HCT116 (cell line): Measurements from ENCODE around the gene CACNB3. TPM values are rescaled to one million over a fixed set of nuclear protein-coding genes. Genes with fewer than 3 reads are reported as not detected.

Source experiments
- ATAC-seq: fragments of 200-7000 bp; cut with Tn5 transposase; 2 replicates; pipeline ENCODE4 v1.9.1; 2020; ENCODE audit warnings: mild to moderate bottlenecking, moderate library complexity
- BruUV-seq: library from RNA; stranded (reverse); fragments of 400-500 nt; replicated peaks from 2 replicates; lab custom pipeline; 2021; lab: Mats Ljungman, UMichigan
- CTCF ChIA-PET: fragments of 300-600 bp; sonication (Branson Sonifier 250); formaldehyde crosslinking; loops from one replicate; lab custom pipeline; 2021; ENCODE audit warnings: antibody characterized with exemption; lab: Charles Lee
- POLR2A ChIA-PET: fragments of 300-600, 350-600 bp; sonication (Branson Sonifier 250); formaldehyde crosslinking; loops from one replicate; lab custom pipeline; 2021; ENCODE audit warnings: antibody characterized with exemption; lab: Charles Lee
- RAD21 ChIA-PET, 2 experiments: fragments of 300-600 bp; sonication (Branson Sonifier 250); formaldehyde crosslinking; loops; one replicate each; lab custom pipeline; 2023; ENCODE audit warnings: low total read pairs in 2 of 2; ENCODE audit not compliant: uncharacterized antibody in 2 of 2, unreplicated experiment in 2 of 2, low non-redundant PET in 1 of 2; lab: Charles Lee
- DNase-seq: peaks from one replicate; pipeline ENCODE4 v3.0.0-alpha.2; 2010; ENCODE audit warnings: low read depth, low spot score
- H2AFZ ChIP-seq: fragments of 200-600 bp; shearing (Covaris generic), sonication (generic); 2 replicates; pipeline ENCODE4 v1.6.1; 2017; ENCODE audit warnings: low read depth, mixed run types, mixed read lengths, antibody characterized with exemption, low read length; ENCODE audit not compliant: poor library complexity, severe bottlenecking
- H3K27ac ChIP-seq: 2 replicates; pipeline ENCODE4 v1.5.1; 2012; ENCODE audit warnings: low read depth, low read length
- H3K27me3 ChIP-seq: fragments of 200-600 bp; sonication (generic); 2 replicates; pipeline ENCODE4 v1.6.1; 2016; ENCODE audit warnings: mixed run types, low read length, mixed read lengths; ENCODE audit not compliant: insufficient read depth
- H3K36me3 ChIP-seq, 2 experiments: fragments of 200-500 bp in 1 of 2; fragments of 200-600 bp in 1 of 2; sonication (Bioruptor generic) in 1 of 2; sonication (generic) in 1 of 2; 2 replicates each; pipeline versions ENCODE4 v1.5.1 to v1.6.1; 2014 to 2016; ENCODE audit warnings: low read length in 2 of 2, inconsistent platforms in 1 of 2, mixed read lengths in 1 of 2, mixed run types in 1 of 2; ENCODE audit not compliant: insufficient read depth in 2 of 2, control insufficient read depth in 1 of 2
- H3K4me1 ChIP-seq, 2 experiments: fragments of 200-600 bp in 1 of 2; sonication (generic) in 1 of 2; 2 replicates each; pipeline versions ENCODE4 v1.5.1 to v1.6.1; 2012 to 2017; ENCODE audit warnings: low read length in 2 of 2, inconsistent platforms in 1 of 2, mild to moderate bottlenecking in 1 of 2, mixed read lengths in 1 of 2, mixed run types in 1 of 2, moderate library complexity in 1 of 2; ENCODE audit not compliant: insufficient read depth in 2 of 2, control insufficient read depth in 1 of 2
- H3K4me2 ChIP-seq: fragments of 200-600 bp; sonication (generic); 2 replicates; pipeline ENCODE4 v1.6.1; 2017; ENCODE audit warnings: mixed run types, low read length, mixed read lengths
- H3K4me3 ChIP-seq, 2 experiments: fragments of 200-600 bp in 1 of 2; sonication (generic) in 1 of 2; replicated peaks in 1 of 2; 2 replicates each; pipeline ENCODE4 v1.5.1; 2011 to 2016; ENCODE audit warnings: low read length in 2 of 2, control low read depth in 1 of 2, low read depth in 1 of 2, mild to moderate bottlenecking in 1 of 2, mixed read lengths in 1 of 2, mixed run types in 1 of 2
- H3K79me2 ChIP-seq: fragments of 200-600 bp; sonication (generic); 2 replicates; pipeline ENCODE4 v1.6.1; 2017; ENCODE audit warnings: mild to moderate bottlenecking, mixed run types, low read length, moderate library complexity, mixed read lengths; ENCODE audit not compliant: insufficient read depth
- H3K9ac ChIP-seq: fragments of 200-600 bp; sonication (generic); 2 replicates; pipeline ENCODE4 v1.6.1; 2016; ENCODE audit warnings: low read length, mixed read lengths
- H3K9me2 ChIP-seq: fragments of 200-600 bp; sonication (generic), shearing (Covaris generic); 2 replicates; pipeline ENCODE4 v1.6.1; 2017; ENCODE audit warnings: mixed run types, mild to moderate bottlenecking, moderate library complexity; ENCODE audit not compliant: insufficient read depth
- H3K9me3 ChIP-seq, 2 experiments: fragments of 200-500 bp in 1 of 2; fragments of 200-600 bp in 1 of 2; sonication (Bioruptor generic) in 1 of 2; sonication (generic) in 1 of 2; 2 replicates each; pipeline ENCODE4 v1.6.1; 2014 to 2017; ENCODE audit warnings: low read length in 2 of 2, mixed read lengths in 2 of 2, inconsistent platforms in 1 of 2, low read depth in 1 of 2, mild to moderate bottlenecking in 1 of 2, mixed run types in 1 of 2, moderate library complexity in 1 of 2; ENCODE audit not compliant: control insufficient read depth in 1 of 2, insufficient read depth in 1 of 2
- H4K20me1 ChIP-seq: fragments of 200-600 bp; sonication (generic), shearing (Covaris generic); 2 replicates; pipeline ENCODE4 v1.6.1; 2017; ENCODE audit warnings: mixed run types, mild to moderate bottlenecking, moderate library complexity; ENCODE audit not compliant: insufficient read depth
- CBX3 ChIP-seq: IDR thresholded peaks from 2 replicates; pipeline ENCODE4 v1.6.1; 2012; ENCODE audit warnings: low read depth
- CEBPB ChIP-seq: IDR thresholded peaks from 2 replicates; pipeline ENCODE4 v1.6.1; 2012; ENCODE audit warnings: low read depth
- CTCF ChIP-seq, 3 experiments: fragments of 200-600 bp in 1 of 3; sonication (generic) in 1 of 3; IDR thresholded peaks in 2 of 3; conservative IDR thresholded peaks in 1 of 3; 2 replicates each; pipeline ENCODE4 v1.5.1; 2012 to 2017; ENCODE audit warnings: low read depth in 2 of 3, low read length in 2 of 3, antibody characterized with exemption in 1 of 3, borderline replicate concordance in 1 of 3, control low read depth in 1 of 3, mild to moderate bottlenecking in 1 of 3, mixed read lengths in 1 of 3, mixed run types in 1 of 3, moderate library complexity in 1 of 3; ENCODE audit not compliant: insufficient read depth in 1 of 3
- ELF1 ChIP-seq: IDR thresholded peaks from 2 replicates; pipeline ENCODE4 v1.6.1; 2012; ENCODE audit warnings: low read depth, borderline replicate concordance
- EZH2 ChIP-seq: fragments of 200-600 bp; sonication (generic); IDR thresholded peaks from 2 replicates; pipeline ENCODE4 v1.6.1; 2017; ENCODE audit warnings: antibody characterized with exemption, mixed run types
- FOSL1 ChIP-seq: IDR thresholded peaks from 2 replicates; pipeline ENCODE4 v1.6.1; 2012; ENCODE audit warnings: low read depth
- JUND ChIP-seq: IDR thresholded peaks from 2 replicates; pipeline ENCODE4 v1.6.1; 2012
- MAX ChIP-seq: IDR thresholded peaks from 2 replicates; pipeline ENCODE4 v1.6.1; 2012
- RAD21 ChIP-seq: IDR thresholded peaks from 2 replicates; pipeline ENCODE4 v1.6.1; 2012; ENCODE audit warnings: low read depth, mild to moderate bottlenecking
- REST ChIP-seq: IDR thresholded peaks from 2 replicates; pipeline ENCODE4 v1.6.1; 2012; ENCODE audit warnings: low read depth
- SIN3A ChIP-seq: IDR thresholded peaks from 2 replicates; pipeline ENCODE4 v1.6.1; 2012; ENCODE audit warnings: low read depth
- SP1 ChIP-seq: IDR thresholded peaks from 2 replicates; pipeline ENCODE4 v1.6.1; 2012; ENCODE audit warnings: low read depth
- SRF ChIP-seq: IDR thresholded peaks from 2 replicates; pipeline ENCODE4 v1.6.1; 2012; ENCODE audit warnings: low read depth
- ZBTB33 ChIP-seq: IDR thresholded peaks from 2 replicates; pipeline ENCODE4 v1.6.1; 2011; ENCODE audit warnings: mild to moderate bottlenecking, low read length, moderate library complexity; ENCODE audit not compliant: insufficient replicate concordance; ENCODE audit errors: extremely low read depth
- ZFX ChIP-seq: fragments of 450-650 bp; IDR thresholded peaks from 2 replicates; pipeline ENCODE4 v1.6.1; 2017
- intact Hi-C: fragments of 100-400 bp; cut with micrococcal nuclease; formaldehyde crosslinking; loops from 2 replicates; pipeline ENCODE4 v1.10.0; 2022
- total RNA-seq: library from RNA; stranded (reverse); gene quantifications from one replicate; pipeline ENCODE4 v1.2.1, GENCODE V29; 2021; ENCODE audit not compliant: unreplicated experiment

The CACNB3 gene
- total RNA-seq, 1 experiment from 2014 or later: 22.0 TPM

- ATAC-seq (no peak), DNase-seq (no peak)
- ChIA-PET CTCF (interaction anchor here (0.7 to 1.9 kb wide), 9 partner anchors 11 to 172 kb away, joined by 3 to 17 read pairs (median 4); partner anchors contain the start of gene ARF3), POLR2A (interaction anchor here (0.7 to 1.4 kb wide), 2 partner anchors 27 to 36 kb away, joined by 4 to 6 read pairs; partner anchors contain the start of genes ADCY6 and DDX23), RAD21 (interaction anchor here in 1 of 2 experiments (1.4 kb wide), 1 partner anchor 172 kb away, joined by 3 read pairs; no protein-coding TSS in a partner anchor)
- no peaks in the 10 kb centered on the region for H4K20me1 ChIP-seq
- peaks cover 22 to 47% of the 10 kb centered on the region in 2 experiments for H3K4me1 ChIP-seq
- BruUV-seq: no TSS peak
- H3K9me2 ChIP-seq: no peaks in the 10 kb centered on the region
- H3K36me3 ChIP-seq: no peaks in the 10 kb centered on the region
- no peaks in the 10 kb centered on the region for H3K27me3 ChIP-seq
- intact Hi-C loops: no loop called here
- H3K27ac ChIP-seq: peak overlapping the region; percentile 84; the same call in 1 of the 2 replicates
- no peaks in the 10 kb centered on the region for H3K9me3 ChIP-seq
- peak overlapping the region; percentile 60 to 92 for H3K4me3 ChIP-seq
- peak overlapping the region; percentile 78 for H3K9ac ChIP-seq
- H2AFZ ChIP-seq: no peak overlapping the region
- no peaks in the 10 kb centered on the region for H3K79me2 ChIP-seq
- peak overlapping the region; percentile 100 for H3K4me2 ChIP-seq
- no peak for TF ChIP-seq SRF
- no peak for TF ChIP-seq SIN3A
- no peak for TF ChIP-seq EZH2
- no peak for TF ChIP-seq SP1
- TF ChIP-seq FOSL1: no peak
- TF ChIP-seq ZBTB33: no peak
- no peak for TF ChIP-seq REST
- no peak for TF ChIP-seq JUND
- TF ChIP-seq CEBPB: no peak
- no peak for TF ChIP-seq ZFX
- TF ChIP-seq RAD21: no peak
- no peak for TF ChIP-seq ELF1
- TF ChIP-seq MAX: no peak
- TF ChIP-seq CBX3: no peak
- TF ChIP-seq CTCF (IDR thresholded peaks at IDR 0.05 in 2 of 3, conservative IDR thresholded peaks at IDR 0.05 in 1 of 3; ENCODE audit: borderline replicate concordance in 1 of 3, insufficient read depth in 1 of 3, low read depth in 2 of 3, low read length in 2 of 3): no peak
Observed at GRCh38 chr12:48816143-48816854, 2.0 kb upstream of the CACNB3 start.
